Stimulated activated CD4-positive, alpha-beta T cell treated with anti-CD3 and anti-CD28 coated beads, Interleukin-1b, Interleukin-23, amount 100 ng/mL, for 24 hours (primary cell): ENCODE results near the gene PCDH7.

ENCODE experiments used
- DNase-seq, 4 experiments: peaks; one replicate each; pipeline ENCODE4 v3.0.0-alpha.2; 2020; ENCODE audit warnings: low read depth in 4 of 4, low spot score in 1 of 4

Gene PCDH7

GRCh38 chr4:30725562-30725961 lies 5.4 kb downstream of the PCDH7 start:
- DNase-seq = no peak

GRCh38 chr4:30726090-30726675 lies 6.0 kb downstream of the PCDH7 start:
- no peak for DNase-seq

GRCh38 chr4:30727409-30727808 lies 7.2 kb downstream of the PCDH7 start:
- DNase-seq = no peak

- no peak for DNase-seq
Observed at GRCh38 chr4:30728311-30728710, 8.1 kb downstream of the PCDH7 start.

GRCh38 chr4:30743897-30744296 lies 23.7 kb downstream of the PCDH7 start:
- DNase-seq = no peak

- DNase-seq = no peak
Observed at GRCh38 chr4:30744386-30744785, 24.2 kb downstream of the PCDH7 start.

GRCh38 chr4:30744957-30745640 lies 24.9 kb downstream of the PCDH7 start:
- DNase-seq = no peak

- DNase-seq = no peak
Observed at GRCh38 chr4:30746735-30747134, 26.6 kb downstream of the PCDH7 start.

GRCh38 chr4:30753316-30753715 lies 33.1 kb downstream of the PCDH7 start:
- no peak for DNase-seq

- no peak for DNase-seq
Observed at GRCh38 chr4:30754021-30754420, 33.9 kb downstream of the PCDH7 start.

GRCh38 chr4:30755346-30755745 lies 35.2 kb downstream of the PCDH7 start:
- no peak for DNase-seq

- DNase-seq = no peak
Observed at GRCh38 chr4:30756553-30756952, 36.4 kb downstream of the PCDH7 start.

GRCh38 chr4:30757357-30757756 lies 37.2 kb downstream of the PCDH7 start:
- no peak for DNase-seq

GRCh38 chr4:30760551-30760950 lies 40.4 kb downstream of the PCDH7 start:
- DNase-seq = no peak

GRCh38 chr4:30763321-30763727 lies 43.2 kb downstream of the PCDH7 start:
- no peak for DNase-seq

GRCh38 chr4:30765022-30765421 lies 44.9 kb downstream of the PCDH7 start:
- DNase-seq = no peak

- no peak for DNase-seq
Observed at GRCh38 chr4:30767147-30767845, 47.1 kb downstream of the PCDH7 start.

- DNase-seq = no peak
Observed at GRCh38 chr4:30768277-30768676, 48.1 kb downstream of the PCDH7 start.

- DNase-seq = no peak
Observed at GRCh38 chr4:30769093-30769492, 48.9 kb downstream of the PCDH7 start.

GRCh38 chr4:30770049-30770549 lies 49.9 kb downstream of the PCDH7 start:
- DNase-seq = no peak

GRCh38 chr4:30770812-30771211 lies 50.6 kb downstream of the PCDH7 start:
- DNase-seq = no peak

GRCh38 chr4:30776451-30776850 lies 56.3 kb downstream of the PCDH7 start:
- DNase-seq = no peak
